C4-2B (cell line): Measurements from ENCODE around the gene ANKRD31.
"Not testable (repeated sequence)": the region's sequence is repeated elsewhere in the genome, so short reads cannot be mapped to it uniquely, and the experiment has no call there.

Experiments used
- ZFX ChIP-seq: fragments of 450-650 bp; IDR thresholded peaks from 2 replicates; pipeline ENCODE4 v1.6.1; 2017
- TF ChIP-seq, protein P1 (sequence below): fragments of 450-650 bp; conservative IDR thresholded peaks from 2 replicates; pipeline ENCODE4 v1.5.1; 2017; ENCODE audit warnings: mild to moderate bottlenecking

- TF ChIP-seq, protein P1, sequence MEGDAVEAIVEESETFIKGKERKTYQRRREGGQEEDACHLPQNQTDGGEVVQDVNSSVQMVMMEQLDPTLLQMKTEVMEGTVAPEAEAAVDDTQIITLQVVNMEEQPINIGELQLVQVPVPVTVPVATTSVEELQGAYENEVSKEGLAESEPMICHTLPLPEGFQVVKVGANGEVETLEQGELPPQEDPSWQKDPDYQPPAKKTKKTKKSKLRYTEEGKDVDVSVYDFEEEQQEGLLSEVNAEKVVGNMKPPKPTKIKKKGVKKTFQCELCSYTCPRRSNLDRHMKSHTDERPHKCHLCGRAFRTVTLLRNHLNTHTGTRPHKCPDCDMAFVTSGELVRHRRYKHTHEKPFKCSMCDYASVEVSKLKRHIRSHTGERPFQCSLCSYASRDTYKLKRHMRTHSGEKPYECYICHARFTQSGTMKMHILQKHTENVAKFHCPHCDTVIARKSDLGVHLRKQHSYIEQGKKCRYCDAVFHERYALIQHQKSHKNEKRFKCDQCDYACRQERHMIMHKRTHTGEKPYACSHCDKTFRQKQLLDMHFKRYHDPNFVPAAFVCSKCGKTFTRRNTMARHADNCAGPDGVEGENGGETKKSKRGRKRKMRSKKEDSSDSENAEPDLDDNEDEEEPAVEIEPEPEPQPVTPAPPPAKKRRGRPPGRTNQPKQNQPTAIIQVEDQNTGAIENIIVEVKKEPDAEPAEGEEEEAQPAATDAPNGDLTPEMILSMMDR, result not testable (repeated sequence)
- TF ChIP-seq ZFX, result not testable (repeated sequence)
These were observed 122.4 kb downstream of the ANKRD31 start for GRCh38 chr5:75114311-75114710.
